ENCODE data around the gene PDE3A.

Gene PDE3A

DNA sequence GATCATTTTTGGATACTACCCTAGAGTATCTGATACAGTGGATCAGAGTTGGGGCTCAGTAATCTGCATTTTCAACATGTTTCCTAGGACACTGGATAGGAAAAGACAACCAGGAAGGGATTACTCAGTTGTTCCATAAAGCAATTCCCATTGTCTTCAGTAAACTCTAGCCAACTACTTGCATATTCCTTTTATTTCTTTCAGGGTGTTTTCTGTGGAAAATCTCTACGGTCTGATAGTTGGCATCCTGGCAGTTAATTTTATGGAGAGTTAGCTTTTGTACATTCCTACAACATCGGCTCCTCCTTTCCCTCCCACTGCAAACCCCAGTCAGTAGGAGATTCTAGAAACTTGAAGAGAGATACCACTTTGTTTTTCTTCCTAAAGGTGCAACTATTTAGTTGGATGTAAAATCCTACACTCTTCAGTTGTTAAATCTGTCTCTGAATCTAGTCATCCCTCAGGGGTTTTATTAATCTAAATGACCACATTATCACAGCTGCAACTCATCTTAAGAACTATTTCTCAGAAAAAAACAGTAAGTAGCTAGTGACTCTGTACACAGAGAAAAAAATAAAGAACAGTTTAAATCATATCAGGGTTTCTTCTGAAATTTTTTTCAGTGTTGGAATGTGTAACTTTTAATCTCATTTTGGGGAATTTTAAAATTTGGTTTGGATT is 103.9 kb downstream of the PDE3A start:
- DNase-seq (ENCODE audit: extremely low read depth, low read depth) = no peak
- TF ChIP-seq, protein P1, sequence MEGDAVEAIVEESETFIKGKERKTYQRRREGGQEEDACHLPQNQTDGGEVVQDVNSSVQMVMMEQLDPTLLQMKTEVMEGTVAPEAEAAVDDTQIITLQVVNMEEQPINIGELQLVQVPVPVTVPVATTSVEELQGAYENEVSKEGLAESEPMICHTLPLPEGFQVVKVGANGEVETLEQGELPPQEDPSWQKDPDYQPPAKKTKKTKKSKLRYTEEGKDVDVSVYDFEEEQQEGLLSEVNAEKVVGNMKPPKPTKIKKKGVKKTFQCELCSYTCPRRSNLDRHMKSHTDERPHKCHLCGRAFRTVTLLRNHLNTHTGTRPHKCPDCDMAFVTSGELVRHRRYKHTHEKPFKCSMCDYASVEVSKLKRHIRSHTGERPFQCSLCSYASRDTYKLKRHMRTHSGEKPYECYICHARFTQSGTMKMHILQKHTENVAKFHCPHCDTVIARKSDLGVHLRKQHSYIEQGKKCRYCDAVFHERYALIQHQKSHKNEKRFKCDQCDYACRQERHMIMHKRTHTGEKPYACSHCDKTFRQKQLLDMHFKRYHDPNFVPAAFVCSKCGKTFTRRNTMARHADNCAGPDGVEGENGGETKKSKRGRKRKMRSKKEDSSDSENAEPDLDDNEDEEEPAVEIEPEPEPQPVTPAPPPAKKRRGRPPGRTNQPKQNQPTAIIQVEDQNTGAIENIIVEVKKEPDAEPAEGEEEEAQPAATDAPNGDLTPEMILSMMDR (IDR thresholded peaks at IDR 0.05; ENCODE audit: low read depth, low read length, missing control alignments) = no peak

DNA sequence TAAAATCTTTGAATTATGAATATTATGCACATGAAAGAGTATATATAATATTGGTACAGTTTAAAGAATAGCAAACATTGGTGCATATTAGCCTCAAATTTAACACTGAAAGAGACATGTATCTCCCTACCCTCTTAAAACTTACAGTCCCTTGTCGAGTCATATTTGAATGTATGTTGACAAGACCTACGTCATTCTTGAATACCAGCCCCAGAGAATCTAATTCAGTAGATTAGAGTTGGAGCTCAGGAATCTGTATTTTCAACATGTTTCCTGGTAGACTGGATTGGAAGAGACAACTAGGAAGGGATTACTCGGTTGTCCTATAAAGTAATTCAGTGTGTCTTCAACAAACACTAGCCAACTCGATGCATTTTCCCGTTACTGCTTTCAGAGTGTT is 104.8 kb downstream of the PDE3A start:
- no peak overlapping the region for H3K4me3 ChIP-seq (replicated peaks; ENCODE audit: low read depth, low read length)
- DNase-seq (ENCODE audit: extremely low read depth, low read depth) = no peak
- TF ChIP-seq, protein P1 (IDR thresholded peaks at IDR 0.05; ENCODE audit: low read depth, low read length, missing control alignments) = no peak

More for the DNA sequence above, 103.9 kb downstream of the PDE3A start:
- H3K4me3 ChIP-seq (replicated peaks; ENCODE audit: low read depth, low read length) = no peak overlapping the region

DNA sequence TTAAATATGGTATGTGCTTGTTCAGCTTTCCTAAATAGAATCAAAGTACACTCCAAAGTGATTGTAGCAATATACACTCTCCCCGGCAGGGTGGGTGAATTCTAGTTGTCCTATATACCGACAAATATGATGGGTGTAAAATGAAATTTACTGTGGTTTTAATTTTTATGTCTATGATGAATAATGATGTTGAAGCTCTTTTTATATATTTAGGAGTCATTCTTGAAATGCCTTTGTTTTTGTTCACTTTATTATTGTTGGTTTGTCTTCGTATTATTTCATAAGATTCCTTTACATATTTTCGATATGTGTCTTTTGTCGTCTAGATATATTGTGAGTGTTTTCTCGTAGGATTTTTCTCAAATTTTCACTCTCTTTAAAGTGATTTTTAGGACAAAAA is 105.7 kb downstream of the PDE3A start:
- DNase-seq (ENCODE audit: extremely low read depth, low read depth) = no peak
- no peak overlapping the region for H3K4me3 ChIP-seq (replicated peaks; ENCODE audit: low read depth, low read length)
- TF ChIP-seq, protein P1 (IDR thresholded peaks at IDR 0.05; ENCODE audit: low read depth, low read length, missing control alignments) = no peak

DNA sequence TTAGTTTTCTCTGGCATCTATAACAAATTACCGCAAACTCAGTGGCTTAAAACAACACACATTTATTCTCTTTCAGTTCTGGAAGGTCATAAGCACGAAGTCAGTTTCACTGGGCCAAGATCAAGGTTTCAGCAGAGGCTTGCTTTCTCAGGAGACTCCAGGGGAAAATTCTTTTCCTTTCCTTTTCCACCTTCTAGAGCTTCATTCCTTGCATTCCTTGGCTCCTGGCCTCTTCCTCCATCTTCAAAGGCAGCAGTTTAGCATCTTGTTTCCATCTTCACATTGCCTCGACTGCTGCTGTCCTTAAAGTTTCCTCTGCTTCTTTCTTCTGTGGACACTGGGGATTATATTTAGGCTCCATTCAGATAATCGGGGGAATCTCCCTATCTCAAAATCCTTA is 106.1 kb downstream of the PDE3A start:
- no peak overlapping the region for H3K4me3 ChIP-seq (replicated peaks; ENCODE audit: low read depth, low read length)
- DNase-seq (ENCODE audit: extremely low read depth, low read depth) = no peak
- TF ChIP-seq, protein P1 (IDR thresholded peaks at IDR 0.05; ENCODE audit: low read depth, low read length, missing control alignments) = no peak

DNA sequence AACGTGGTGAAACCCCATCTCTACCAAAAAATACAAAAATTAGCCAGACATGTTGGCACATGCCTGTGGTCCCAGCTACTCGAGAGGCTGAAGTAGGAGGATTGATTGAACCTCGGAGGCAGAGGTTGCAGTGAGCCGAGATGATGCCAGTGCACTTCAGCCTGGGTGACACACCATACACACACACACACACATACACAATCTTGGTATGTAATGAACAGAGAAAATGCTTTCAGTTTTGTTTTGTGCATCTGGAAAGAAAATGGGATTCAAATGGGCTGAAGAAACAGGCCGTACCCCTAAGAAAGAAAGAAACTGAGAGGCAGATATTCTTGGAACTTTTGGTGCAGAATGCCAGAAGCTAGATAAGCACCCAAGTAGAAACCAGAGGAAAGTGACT is 107.2 kb downstream of the PDE3A start:
- DNase-seq (ENCODE audit: extremely low read depth, low read depth) = no peak
- H3K4me3 ChIP-seq (replicated peaks; ENCODE audit: low read depth, low read length) = no peak overlapping the region
- TF ChIP-seq, protein P1 (IDR thresholded peaks at IDR 0.05; ENCODE audit: low read depth, low read length, missing control alignments) = no peak

DNA sequence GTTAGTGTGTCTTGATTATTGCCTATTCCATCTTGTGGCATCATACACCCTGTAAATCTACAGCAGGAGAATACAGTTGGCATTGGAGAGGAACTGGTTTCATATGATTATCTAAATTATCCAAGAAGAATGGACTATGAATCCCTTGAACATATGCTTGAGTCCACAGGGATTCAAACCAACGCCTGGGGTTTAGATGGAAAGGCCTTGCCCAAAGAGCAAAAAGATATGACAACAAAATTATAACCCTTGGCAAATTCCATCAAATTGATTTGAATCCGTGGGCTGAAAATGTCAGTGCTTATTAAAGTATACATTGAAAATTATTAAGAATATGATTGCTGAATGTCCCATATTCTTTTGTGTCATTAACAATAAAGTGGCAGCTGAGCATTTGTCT is 108.2 kb downstream of the PDE3A start:
- no peak for DNase-seq (ENCODE audit: extremely low read depth, low read depth)
- no peak overlapping the region for H3K4me3 ChIP-seq (replicated peaks; ENCODE audit: low read depth, low read length)
- TF ChIP-seq, protein P1 (IDR thresholded peaks at IDR 0.05; ENCODE audit: low read depth, low read length, missing control alignments) = no peak

DNA sequence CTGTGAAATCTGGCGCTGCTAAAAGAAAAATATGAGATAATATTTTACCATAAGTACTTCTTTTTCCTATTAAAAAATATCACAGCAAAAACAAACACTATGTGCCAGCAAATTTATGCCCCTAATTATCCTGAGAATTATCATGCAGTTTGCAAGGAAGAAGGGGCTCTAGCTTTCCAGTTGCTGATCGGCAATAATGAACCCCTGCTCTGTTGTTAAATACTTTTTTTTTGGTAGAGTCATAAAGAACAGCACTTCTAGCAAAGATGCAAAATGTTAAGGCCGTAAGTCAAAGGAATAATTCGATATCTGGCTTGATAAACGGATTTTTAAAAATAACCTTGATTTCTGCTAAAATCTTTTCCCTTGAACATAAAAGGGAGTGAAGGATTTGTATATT is 108.9 kb downstream of the PDE3A start:
- no peak for DNase-seq (ENCODE audit: extremely low read depth, low read depth)
- TF ChIP-seq, protein P1 (IDR thresholded peaks at IDR 0.05; ENCODE audit: low read depth, low read length, missing control alignments) = no peak
- H3K4me3 ChIP-seq (replicated peaks; ENCODE audit: low read depth, low read length) = no peak overlapping the region
